PC-3 (cell line): ENCODE data around the gene INS. TPM values are rescaled to one million over a fixed set of nuclear protein-coding genes. Genes with fewer than 3 reads are reported as not detected.
A peak's percentile ranks its signal among the peaks of the same experiment; 100 is the strongest.

Experiments
- ATAC-seq: fragments of 200-7000 bp; cut with Tn5 transposase; 2 replicates; pipeline ENCODE4 v1.9.1; 2020; ENCODE audit warnings: mild to moderate bottlenecking, moderate library complexity
- BruUV-seq: library from RNA; stranded (reverse); fragments of 400-500 nt; replicated peaks from 2 replicates; lab custom pipeline; 2021; lab: Mats Ljungman, UMichigan
- CTCF ChIA-PET: fragments of 300-600 bp; sonication (Branson Sonifier 250); formaldehyde crosslinking; loops from one replicate; lab custom pipeline; 2022; ENCODE audit warnings: antibody characterized with exemption; lab: Charles Lee
- POLR2A ChIA-PET: fragments of 300-600 bp; sonication (Branson Sonifier 250); formaldehyde crosslinking; loops from one replicate; lab custom pipeline; 2022; ENCODE audit warnings: antibody characterized with exemption; ENCODE audit not compliant: unreplicated experiment; lab: Charles Lee
- DNase-seq: peaks from one replicate; pipeline ENCODE4 v3.0.0-alpha.2; 2015
- H2AFZ ChIP-seq: fragments of 300-600 bp; sonication (generic); 2 replicates; pipeline ENCODE4 v1.6.0; 2016; ENCODE audit warnings: antibody characterized with exemption, low read length
- H3F3A ChIP-seq: fragments of 300-600 bp; sonication (generic); one replicate; pipeline ENCODE4 v1.6.0; 2017; ENCODE audit warnings: antibody characterized with exemption, low read length, control low read depth, mild to moderate bottlenecking; ENCODE audit not compliant: unreplicated experiment
- H3K27ac ChIP-seq: fragments of 300-600 bp; sonication (generic); 2 replicates; pipeline ENCODE4 v1.5.1; 2016; ENCODE audit warnings: mild to moderate bottlenecking, low read length
- H3K27me3 ChIP-seq: fragments of 300-600 bp; sonication (generic); 2 replicates; pipeline ENCODE4 v1.6.1; 2016; ENCODE audit warnings: low read length, mixed read lengths
- H3K36me3 ChIP-seq: fragments of 300-600 bp; sonication (generic); 2 replicates; pipeline ENCODE4 v1.6.1; 2016; ENCODE audit warnings: low read depth, mixed run types, low read length, mixed read lengths
- H3K4me1 ChIP-seq: fragments of 300-600 bp; sonication (generic); 2 replicates; pipeline ENCODE4 v1.5.1; 2016; ENCODE audit warnings: low read length; ENCODE audit not compliant: insufficient read depth
- H3K4me2 ChIP-seq: fragments of 300-600 bp; sonication (generic); 2 replicates; pipeline ENCODE4 v1.6.0; 2016; ENCODE audit warnings: low read length
- H3K4me3 ChIP-seq: fragments of 300-600 bp; sonication (generic); 2 replicates; pipeline ENCODE4 v1.5.1; 2016; ENCODE audit warnings: mild to moderate bottlenecking, low read length, mixed read lengths
- H3K79me2 ChIP-seq: fragments of 300-600 bp; sonication (generic); 2 replicates; pipeline ENCODE4 v1.6.1; 2017; ENCODE audit warnings: low read length, mixed read lengths
- H3K9ac ChIP-seq: fragments of 300-600 bp; sonication (generic); 2 replicates; pipeline ENCODE4 v1.6.0; 2016; ENCODE audit warnings: mild to moderate bottlenecking, low read length
- H3K9me2 ChIP-seq: fragments of 300-600 bp; sonication (generic); replicated peaks from 2 replicates; pipeline ENCODE4 v1.6.1; 2016; ENCODE audit warnings: mixed run types, low read length, mixed read lengths
- H3K9me3 ChIP-seq: fragments of 300-600 bp; sonication (generic); 2 replicates; pipeline ENCODE4 v1.6.1; 2016; ENCODE audit warnings: low read length, mixed read lengths
- H4K20me1 ChIP-seq: fragments of 300-600 bp; sonication (generic); 2 replicates; pipeline ENCODE4 v1.6.1; 2016; ENCODE audit warnings: low read length, mixed read lengths
- CTCF ChIP-seq: fragments of 300-600 bp; sonication (generic); conservative IDR thresholded peaks from 2 replicates; pipeline ENCODE4 v1.5.1; 2017; ENCODE audit warnings: antibody characterized with exemption, low read depth, mild to moderate bottlenecking, low read length
- EZH2 ChIP-seq: fragments of 300-600 bp; sonication (generic); IDR thresholded peaks from one replicate; pipeline ENCODE4 v1.6.1; 2017; ENCODE audit warnings: antibody characterized with exemption, mild to moderate bottlenecking, low read length; ENCODE audit not compliant: unreplicated experiment
- EZH2phosphoT487 ChIP-seq: fragments of 300-600 bp; sonication (generic); IDR thresholded peaks from 2 replicates; pipeline ENCODE4 v1.6.1; 2018; ENCODE audit warnings: mild to moderate bottlenecking, antibody characterized with exemption, low read length, borderline replicate concordance
- intact Hi-C: fragments of 100-400 bp; cut with micrococcal nuclease; formaldehyde crosslinking; loops from 2 replicates; pipeline ENCODE4 v1.9.0; 2023
- total RNA-seq: library from RNA; depleted of rRNA; stranded (reverse); fragments of >200 nt; gene quantifications from 2 replicates; pipeline ENCODE4 v1.2.3, GENCODE V29; 2014

The INS gene
- total RNA-seq, 1 experiment from 2014 or later, result not detected

GRCh38 chr11:2123628-2123960, 37.4 kb downstream of the INS start:
- H3F3A ChIP-seq, result no peaks in the 10 kb centered on the region
- no peak overlapping the region for H3K4me2 ChIP-seq
- no peaks in the 10 kb centered on the region for H3K9me3 ChIP-seq
- no peaks in the 10 kb centered on the region for H4K20me1 ChIP-seq
- intact Hi-C loops, result no loop called here
- H3K36me3 ChIP-seq, result no peaks in the 10 kb centered on the region
- TF ChIP-seq EZH2phosphoT487, result no peak
- no peak for TF ChIP-seq EZH2
- no peak for TF ChIP-seq CTCF
- H3K4me1 ChIP-seq, result peaks cover 7% of the 10 kb centered on the region; the same call in 1 of the 2 replicates
- ChIA-PET POLR2A (no interaction called here), CTCF (no interaction called here)
- no peak overlapping the region for H2AFZ ChIP-seq
- no peaks in the 10 kb centered on the region for H3K27me3 ChIP-seq
- H3K27ac ChIP-seq, result no peak overlapping the region
- H3K9ac ChIP-seq, result no peak overlapping the region
- DNase-seq, result no peak
- BruUV-seq, result no TSS peak
- H3K79me2 ChIP-seq, result no peaks in the 10 kb centered on the region
- no peaks in the 10 kb centered on the region for H3K9me2 ChIP-seq
- ATAC-seq, result no peak
- no peak overlapping the region for H3K4me3 ChIP-seq

GRCh38 chr11:2122907-2123627, 37.9 kb downstream of the INS start:
- Histone ChIP-seq H4K20me1 (no peaks in the 10 kb centered on the region), H3K36me3 (no peaks in the 10 kb centered on the region), H3K4me3 (no peak overlapping the region), H3K27ac (no peak overlapping the region), H3K9me3 (no peaks in the 10 kb centered on the region), H3K79me2 (no peaks in the 10 kb centered on the region), H3F3A (no peaks in the 10 kb centered on the region), H3K27me3 (no peaks in the 10 kb centered on the region), H3K4me2 (peak overlapping the region; percentile 61; the same call in 1 of the 2 replicates), H3K4me1 (peaks cover 7% of the 10 kb centered on the region; the same call in 1 of the 2 replicates), H3K9me2 (no peaks in the 10 kb centered on the region), H3K9ac (no peak overlapping the region), H2AFZ (no peak overlapping the region)
- no peak for DNase-seq
- ChIA-PET POLR2A (no interaction called here), CTCF (no interaction called here)
- no peak for TF ChIP-seq EZH2
- no peak for TF ChIP-seq EZH2phosphoT487
- intact Hi-C loops, result no loop called here
- BruUV-seq, result no TSS peak
- ATAC-seq, result no peak

GRCh38 chr11:2122222-2122906, 38.6 kb downstream of the INS start:
- intact Hi-C loops, result no loop called here
- H2AFZ ChIP-seq, result peak overlapping the region; percentile 59
- H3F3A ChIP-seq, result no peaks in the 10 kb centered on the region
- peak overlapping the region; percentile 11; the same call in 1 of the 2 replicates for H3K4me3 ChIP-seq
- peak; percentile 76 for ATAC-seq
- BruUV-seq, result no TSS peak
- H3K27me3 ChIP-seq, result no peaks in the 10 kb centered on the region
- no peak overlapping the region for H3K9ac ChIP-seq
- H4K20me1 ChIP-seq, result no peaks in the 10 kb centered on the region
- CTCF ChIA-PET, result no interaction called here
- H3K4me1 ChIP-seq, result peaks cover 7% of the 10 kb centered on the region; the same call in 1 of the 2 replicates
- no peak overlapping the region for H3K27ac ChIP-seq
- no peaks in the 10 kb centered on the region for H3K36me3 ChIP-seq
- TF ChIP-seq EZH2phosphoT487 (no peak), CTCF (no peak), EZH2 (no peak)
- no peaks in the 10 kb centered on the region for H3K79me2 ChIP-seq
- no peaks in the 10 kb centered on the region for H3K9me2 ChIP-seq
- POLR2A ChIA-PET, result no interaction called here
- H3K9me3 ChIP-seq, result no peaks in the 10 kb centered on the region
- DNase-seq, result peak; percentile 30
- H3K4me2 ChIP-seq, result peak overlapping the region; percentile 61
